ENCODE measurements around the gene SEC61A1.

Gene SEC61A1

GRCh38 chr3:128083980-128084674 lies 31.9 kb downstream of the SEC61A1 start:
- Histone ChIP-seq H3K27me3 (ENCODE audit: insufficient read depth, low read length) (no peaks in the 10 kb centered on the region), H3F3A (ENCODE audit: insufficient read depth, low read length) (no peaks in the 10 kb centered on the region), H3K4me3 (ENCODE audit: low read depth, low read length, poor library complexity, severe bottlenecking) (no peak overlapping the region), H4K20me1 (ENCODE audit: insufficient read depth, low read length) (no peaks in the 10 kb centered on the region), H3K9me3 (ENCODE audit: low read length) (no peaks in the 10 kb centered on the region), H2AFZ (ENCODE audit: low read length) (no peak overlapping the region), H3K79me2 (ENCODE audit: insufficient read depth, low read length) (no peaks in the 10 kb centered on the region), H3K4me2 (ENCODE audit: low read length) (no peak overlapping the region), H3K9me2 (ENCODE audit: low read depth, low read length) (no peaks in the 10 kb centered on the region), H3K9ac (ENCODE audit: low read length) (no peak overlapping the region), H3K4me1 (ENCODE audit: insufficient read depth, low read length, severe bottlenecking) (no peaks in the 10 kb centered on the region), H3K36me3 (ENCODE audit: insufficient read depth, low read length) (peaks cover 87% of the 10 kb centered on the region), H3K27ac (ENCODE audit: low read depth, low read length, poor library complexity, severe bottlenecking) (no peak overlapping the region)
- no peak for TF ChIP-seq CTCF (IDR thresholded peaks at IDR 0.05; ENCODE audit: low read length)
- no peak for TF ChIP-seq EZH2 (IDR thresholded peaks at IDR 0.05; ENCODE audit: borderline replicate concordance, low read length)

- Histone ChIP-seq H3K36me3 (ENCODE audit: insufficient read depth, low read length) (peaks cover 82% of the 10 kb centered on the region), H3K27ac (ENCODE audit: low read depth, low read length, poor library complexity, severe bottlenecking) (no peak overlapping the region), H3K9ac (ENCODE audit: low read length) (no peak overlapping the region), H3K79me2 (ENCODE audit: insufficient read depth, low read length) (no peaks in the 10 kb centered on the region), H3K4me2 (ENCODE audit: low read length) (no peak overlapping the region), H3K4me3 (ENCODE audit: low read depth, low read length, poor library complexity, severe bottlenecking) (no peak overlapping the region), H3F3A (ENCODE audit: insufficient read depth, low read length) (no peaks in the 10 kb centered on the region), H3K4me1 (ENCODE audit: insufficient read depth, low read length, severe bottlenecking) (no peaks in the 10 kb centered on the region), H3K27me3 (ENCODE audit: insufficient read depth, low read length) (no peaks in the 10 kb centered on the region), H3K9me3 (ENCODE audit: low read length) (no peaks in the 10 kb centered on the region), H2AFZ (ENCODE audit: low read length) (no peak overlapping the region), H3K9me2 (ENCODE audit: low read depth, low read length) (no peaks in the 10 kb centered on the region), H4K20me1 (ENCODE audit: insufficient read depth, low read length) (no peaks in the 10 kb centered on the region)
- TF ChIP-seq EZH2 (IDR thresholded peaks at IDR 0.05; ENCODE audit: borderline replicate concordance, low read length): no peak
- TF ChIP-seq CTCF (IDR thresholded peaks at IDR 0.05; ENCODE audit: low read length): no peak
Measured at GRCh38 chr3:128084675-128085021, 32.4 kb downstream of the SEC61A1 start.

- Histone ChIP-seq H3F3A (ENCODE audit: insufficient read depth, low read length) (no peaks in the 10 kb centered on the region), H3K27me3 (ENCODE audit: insufficient read depth, low read length) (no peaks in the 10 kb centered on the region), H3K9ac (ENCODE audit: low read length) (no peak overlapping the region), H3K9me3 (ENCODE audit: low read length) (no peaks in the 10 kb centered on the region), H3K4me1 (ENCODE audit: insufficient read depth, low read length, severe bottlenecking) (no peaks in the 10 kb centered on the region), H4K20me1 (ENCODE audit: insufficient read depth, low read length) (no peaks in the 10 kb centered on the region), H3K4me3 (ENCODE audit: low read depth, low read length, poor library complexity, severe bottlenecking) (no peak overlapping the region), H3K4me2 (ENCODE audit: low read length) (no peak overlapping the region), H3K27ac (ENCODE audit: low read depth, low read length, poor library complexity, severe bottlenecking) (no peak overlapping the region), H3K36me3 (ENCODE audit: insufficient read depth, low read length) (peaks cover 69% of the 10 kb centered on the region), H2AFZ (ENCODE audit: low read length) (no peak overlapping the region), H3K9me2 (ENCODE audit: low read depth, low read length) (no peaks in the 10 kb centered on the region), H3K79me2 (ENCODE audit: insufficient read depth, low read length) (no peaks in the 10 kb centered on the region)
- TF ChIP-seq CTCF (IDR thresholded peaks at IDR 0.05; ENCODE audit: low read length) (no peak), EZH2 (IDR thresholded peaks at IDR 0.05; ENCODE audit: borderline replicate concordance, low read length) (no peak)
Measured at GRCh38 chr3:128089135-128089534, 36.9 kb downstream of the SEC61A1 start.
